A172 (cell line): ENCODE results near the gene VPS37B. TPM values are rescaled to one million over a fixed set of nuclear protein-coding genes. Genes with fewer than 3 reads are reported as not detected.
A peak's percentile ranks its signal among the peaks of the same experiment; 100 is the strongest.

Source experiments
- DNase-seq: peaks from one replicate; pipeline ENCODE4 v3.0.0-alpha.2; 2015; ENCODE audit warnings: low spot score
- total RNA-seq: library from RNA; depleted of rRNA; stranded (reverse); fragments of >200 nt; shearing (Covaris generic); gene quantifications from 2 replicates; pipeline ENCODE4 v1.2.3, GENCODE V29; 2014

Gene VPS37B
- total RNA-seq, 1 experiment from 2014 or later, result 19.2 TPM

DNA sequence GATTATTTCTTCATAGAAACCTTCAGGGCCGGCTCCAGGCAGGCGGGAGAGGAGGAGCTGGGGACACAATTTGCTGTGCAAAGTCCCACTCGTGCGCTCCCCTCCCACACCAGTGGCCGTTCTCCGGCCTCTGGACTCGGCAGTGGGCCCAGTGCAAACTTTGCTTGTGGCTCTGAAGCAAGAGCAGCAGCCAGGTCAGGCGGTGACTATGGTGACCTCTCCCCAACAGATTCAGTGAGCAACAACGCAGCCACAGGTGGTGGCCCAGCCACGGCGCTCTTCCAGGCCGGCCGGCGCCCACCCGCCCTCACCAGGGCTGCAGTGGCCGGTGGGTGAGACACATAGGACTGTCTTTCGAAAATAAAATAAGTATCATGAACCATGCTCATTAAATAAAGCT lies 29.5 kb downstream of the VPS37B start:
- DNase-seq, result no peak

DNA sequence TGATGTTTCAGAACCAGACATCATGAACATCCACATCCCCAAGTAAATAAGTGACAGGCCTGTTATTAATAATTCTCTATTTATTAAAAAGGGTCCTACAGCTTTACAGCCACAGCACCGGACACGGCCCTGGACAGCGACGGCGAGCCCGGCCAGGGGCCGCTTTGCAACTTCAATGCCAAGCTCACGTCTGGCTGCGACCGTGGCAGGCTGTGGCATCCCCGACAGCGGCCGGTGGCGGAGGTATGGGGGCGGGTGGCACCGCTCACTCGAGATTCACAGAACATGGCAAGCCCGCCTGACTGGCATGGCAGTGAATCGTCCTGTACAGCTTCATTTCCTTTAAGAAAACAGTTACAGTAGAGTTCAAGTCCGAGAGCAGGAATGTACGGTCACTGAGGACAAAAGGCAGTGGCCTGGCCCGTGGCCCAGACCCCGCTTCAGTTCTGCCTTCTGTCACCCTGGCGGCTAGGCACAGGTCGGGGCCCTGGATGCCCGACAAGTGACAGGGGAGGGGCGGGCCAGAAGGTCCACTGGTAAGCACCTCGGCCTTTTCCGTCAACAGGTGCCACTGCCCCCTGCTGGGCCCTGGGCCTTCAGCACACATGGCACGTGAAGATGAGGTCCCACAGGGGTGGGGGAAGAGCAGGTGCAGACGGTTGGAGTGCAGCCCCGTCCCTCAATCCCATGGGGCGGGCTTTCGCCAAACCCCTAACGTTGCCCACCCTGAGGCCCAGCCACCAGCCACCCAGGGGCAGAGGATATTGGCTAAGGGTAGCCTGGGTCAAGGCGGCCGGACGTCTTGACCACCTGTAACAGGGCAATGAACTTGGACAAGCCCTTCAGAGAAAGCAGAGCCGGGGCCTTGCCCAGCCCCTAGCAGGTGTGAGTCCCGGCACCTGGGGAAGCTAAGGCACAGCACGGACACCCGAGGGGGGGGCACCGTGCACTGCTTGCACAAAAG lies 30.4 kb downstream of the VPS37B start:
- no peak for DNase-seq

DNA sequence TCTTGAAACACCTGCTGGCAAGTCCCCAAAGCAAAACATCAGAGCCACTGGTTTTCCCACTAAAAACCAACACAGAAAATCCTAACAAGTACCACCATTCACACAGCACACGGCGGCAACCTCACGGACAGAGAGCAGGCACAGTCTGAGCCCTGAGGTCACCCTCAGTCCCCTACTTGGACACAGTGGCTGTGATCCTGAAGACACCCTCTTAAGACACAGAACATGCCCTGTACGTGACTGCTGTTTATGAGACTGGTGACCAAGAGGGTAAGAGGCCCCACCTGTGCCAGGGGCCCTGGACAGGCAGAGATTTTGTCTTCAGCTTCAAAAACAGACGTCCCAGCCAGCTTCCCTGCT lies 31.1 kb downstream of the VPS37B start:
- DNase-seq, result no peak

DNA sequence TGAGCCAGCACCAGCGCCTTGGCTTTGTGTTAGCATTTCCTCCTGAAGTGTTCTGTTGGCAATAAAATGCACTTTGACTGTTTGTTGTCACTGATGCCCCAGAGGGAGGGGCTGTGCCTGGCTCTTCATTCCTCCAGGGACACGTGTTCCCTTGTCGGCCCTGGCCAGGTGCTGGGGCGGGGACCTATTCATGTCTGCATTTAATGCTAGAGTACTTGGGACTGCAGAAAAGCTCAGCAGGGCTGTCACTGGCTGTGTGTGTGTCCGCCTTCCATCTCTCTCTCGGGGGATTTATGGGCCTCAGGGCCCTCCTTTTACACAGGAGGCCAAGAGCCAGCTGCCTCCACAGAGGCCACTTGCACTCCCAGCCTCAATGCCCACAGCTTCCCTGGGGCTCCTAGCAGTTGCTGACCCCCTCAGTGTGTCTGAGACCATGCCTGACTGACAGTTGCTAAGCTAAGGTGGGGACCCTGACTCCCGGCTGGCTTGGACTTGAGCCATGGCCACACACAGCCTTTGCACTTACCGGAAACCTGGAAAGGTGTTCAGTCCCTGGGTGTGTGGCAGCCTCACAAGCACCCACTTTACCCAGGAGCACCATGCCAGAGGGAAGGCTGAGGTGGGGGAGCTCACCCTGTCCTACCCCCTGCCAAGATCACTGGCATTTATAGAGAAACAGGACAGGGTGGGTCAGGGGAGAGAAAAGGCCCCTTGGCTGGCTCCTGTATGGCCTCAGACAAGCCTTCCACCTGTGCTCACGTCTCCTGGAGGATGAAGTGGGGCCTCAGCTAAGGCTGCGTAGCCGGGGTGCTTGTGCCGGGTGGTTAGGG lies 32.8 kb downstream of the VPS37B start:
- DNase-seq, result no peak

DNA sequence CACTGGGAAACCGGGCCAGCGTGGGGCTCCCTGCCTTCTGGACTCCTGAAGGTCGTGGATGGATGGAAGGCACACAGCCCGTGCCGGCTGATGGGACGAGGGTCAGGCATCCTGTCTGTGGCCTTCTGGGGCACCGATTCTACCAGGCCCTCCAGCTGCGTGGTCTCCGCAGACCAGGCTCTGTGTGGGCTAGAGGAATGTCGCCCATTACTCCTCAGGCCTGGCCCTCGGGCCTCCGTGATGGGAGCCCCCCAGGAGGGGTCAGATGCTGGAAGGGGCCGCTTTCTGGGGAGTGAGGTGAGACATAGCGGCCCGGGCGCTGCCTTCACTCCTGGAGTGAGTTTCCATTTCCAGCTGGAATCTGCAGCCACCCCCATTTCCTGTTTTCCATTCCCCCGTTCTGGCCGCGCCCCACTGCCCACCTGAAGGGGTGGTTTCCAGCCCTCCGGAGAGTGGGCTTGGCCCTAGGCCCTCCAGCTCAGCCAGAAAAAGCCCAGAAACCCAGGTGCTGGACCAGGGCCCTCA lies 33.8 kb downstream of the VPS37B start:
- DNase-seq, result no peak

DNA sequence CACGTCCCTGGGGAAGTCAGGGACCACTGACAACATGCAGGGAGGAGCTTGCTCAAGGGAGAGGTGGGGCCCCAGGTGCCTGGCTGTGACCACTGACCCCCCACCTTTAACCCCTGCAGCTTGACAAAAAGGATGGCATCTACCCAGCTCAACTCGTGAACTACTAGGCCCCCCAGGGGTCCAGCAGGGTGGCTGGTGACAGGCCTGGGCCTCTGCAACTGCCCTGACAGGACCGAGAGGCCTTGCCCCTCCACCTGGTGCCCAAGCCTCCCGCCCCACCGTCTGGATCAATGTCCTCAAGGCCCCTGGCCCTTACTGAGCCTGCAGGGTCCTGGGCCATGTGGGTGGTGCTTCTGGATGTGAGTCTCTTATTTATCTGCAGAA lies 34.3 kb downstream of the VPS37B start:
- DNase-seq, result no peak

DNA sequence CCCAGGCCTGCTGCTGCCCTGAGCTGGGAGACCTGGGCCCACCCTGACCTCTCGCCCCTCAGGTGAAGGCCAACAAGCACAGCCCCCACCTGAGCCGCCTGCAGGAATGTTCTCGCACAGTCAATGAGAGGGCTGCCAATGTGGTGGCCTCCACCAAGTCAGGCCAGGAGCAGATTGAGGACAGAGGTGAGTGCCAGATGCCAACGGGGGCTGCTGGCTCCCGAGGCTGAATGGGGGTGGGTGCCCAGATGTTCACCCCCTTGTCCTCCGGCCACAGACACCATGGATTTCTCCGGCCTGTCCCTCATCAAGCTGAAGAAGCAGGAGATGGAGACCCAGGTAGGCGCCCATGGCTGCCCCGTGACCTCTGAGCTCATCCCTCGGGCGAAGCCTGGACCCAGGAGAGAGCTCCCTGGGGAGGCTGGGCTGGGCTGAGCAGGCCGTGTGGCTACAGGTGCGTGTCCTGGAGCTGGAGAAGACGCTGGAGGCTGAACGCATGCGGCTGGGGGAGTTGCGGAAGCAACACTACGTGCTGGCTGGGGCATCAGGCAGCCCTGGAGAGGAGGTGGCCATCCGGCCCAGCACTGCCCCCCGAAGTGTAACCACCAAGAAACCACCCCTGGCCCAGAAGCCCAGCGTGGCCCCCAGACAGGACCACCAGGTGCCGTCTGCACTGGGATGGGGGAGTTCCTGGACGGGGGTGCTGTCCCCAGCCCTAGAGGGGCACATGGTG lies 34.9 kb downstream of the VPS37B start:
- DNase-seq, result no peak

DNA sequence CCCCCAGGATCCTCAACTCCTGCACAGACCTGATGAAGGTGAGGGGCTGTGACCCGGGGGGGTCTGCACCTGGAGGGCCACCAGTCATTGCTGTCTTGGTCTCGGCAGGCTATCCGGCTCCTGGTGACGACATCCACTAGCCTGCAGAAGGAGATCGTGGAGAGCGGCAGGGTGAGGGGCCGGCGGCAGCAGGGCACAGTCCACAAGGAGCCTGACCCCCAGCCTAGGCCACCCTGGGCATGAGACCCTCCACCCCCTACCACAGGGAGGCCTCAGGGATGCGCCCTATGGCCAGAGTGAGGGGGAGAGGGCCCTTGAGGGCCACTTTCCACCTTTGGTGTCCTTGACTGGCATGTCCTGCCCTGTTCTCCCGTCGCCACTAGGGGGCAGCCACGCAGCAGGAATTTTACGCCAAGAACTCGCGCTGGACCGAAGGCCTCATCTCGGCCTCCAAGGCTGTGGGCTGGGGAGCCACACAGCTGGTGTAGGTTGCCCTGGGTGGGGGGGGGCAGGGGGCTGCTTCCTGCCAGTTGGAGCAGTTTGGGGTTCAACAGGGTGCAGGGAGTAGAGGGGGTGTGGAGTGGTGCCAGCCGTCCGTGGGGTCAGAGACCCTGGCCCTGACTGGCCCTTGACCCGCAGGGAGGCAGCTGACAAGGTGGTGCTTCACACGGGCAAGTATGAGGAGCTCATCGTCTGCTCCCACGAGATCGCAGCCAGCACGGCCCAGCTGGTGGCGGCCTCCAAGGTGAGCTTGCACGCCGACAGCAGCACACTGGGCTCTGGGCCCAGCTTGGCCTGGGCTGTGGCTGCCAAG lies 35.7 kb downstream of the VPS37B start:
- DNase-seq, result peak; percentile 51

DNA sequence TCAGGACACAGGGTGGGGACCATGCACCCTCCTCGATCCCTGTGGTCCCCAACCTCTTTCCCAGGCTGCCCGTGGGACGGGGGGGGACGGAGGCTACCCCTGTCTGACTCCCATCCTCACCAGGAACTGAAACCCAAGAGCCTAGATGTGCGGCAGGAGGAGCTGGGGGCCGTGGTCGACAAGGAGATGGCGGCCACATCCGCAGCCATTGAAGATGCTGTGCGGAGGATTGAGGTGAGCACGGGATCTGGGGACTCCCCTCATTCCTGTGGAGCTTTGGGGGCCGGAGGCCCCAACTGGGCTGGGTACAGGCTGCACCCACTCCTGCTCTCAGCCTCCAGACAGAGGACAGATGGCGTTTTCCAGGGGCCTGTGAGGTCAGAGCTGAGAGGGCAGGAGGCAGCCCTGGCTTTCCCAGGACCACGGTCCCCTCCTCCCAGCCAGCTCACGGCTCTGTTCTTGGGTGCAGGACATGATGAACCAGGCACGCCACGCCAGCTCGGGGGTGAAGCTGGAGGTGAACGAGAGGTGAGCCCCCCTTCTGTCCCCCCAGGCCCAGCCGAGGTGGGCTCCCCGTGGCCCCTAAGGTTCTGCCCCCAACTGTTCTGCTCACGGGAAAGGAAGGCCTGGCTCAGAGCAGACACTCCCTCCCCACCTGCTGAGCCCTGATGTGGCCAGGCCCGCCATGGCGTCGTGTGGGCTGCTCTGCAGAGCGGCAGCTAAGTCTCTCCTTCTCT lies 36.5 kb downstream of the VPS37B start:
- no peak for DNase-seq

DNA sequence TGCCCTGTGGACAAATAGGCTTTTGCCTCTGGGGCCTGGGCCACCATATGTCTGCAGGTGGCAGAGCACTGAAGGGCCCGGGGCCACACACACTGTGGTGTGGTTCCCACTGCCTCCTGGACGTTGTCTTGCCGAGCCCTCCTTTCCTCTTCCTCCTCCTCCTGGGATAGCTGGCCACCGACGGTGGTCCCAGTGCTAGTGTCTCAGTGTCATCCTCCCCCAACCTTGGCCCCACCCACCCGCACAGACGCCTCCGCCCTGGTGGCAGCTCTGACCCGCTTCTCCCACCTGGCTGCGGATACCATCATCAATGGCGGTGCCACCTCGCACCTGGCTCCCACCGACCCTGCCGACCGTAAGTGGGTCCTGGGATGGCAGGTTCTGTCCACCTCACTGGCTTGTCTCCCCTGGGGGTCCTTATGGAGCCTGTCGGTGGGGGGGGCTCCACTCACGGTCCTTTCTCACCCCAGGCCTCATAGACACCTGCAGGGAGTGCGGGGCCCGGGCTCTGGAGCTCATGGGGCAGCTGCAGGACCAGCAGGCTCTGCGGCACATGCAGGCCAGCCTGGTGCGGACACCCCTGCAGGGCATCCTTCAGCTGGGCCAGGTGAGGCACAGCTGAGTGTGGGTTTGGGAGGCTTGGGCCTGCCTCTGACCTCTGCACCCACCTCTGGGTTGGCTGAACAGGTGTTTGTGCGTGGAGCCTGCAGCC lies 37.2 kb downstream of the VPS37B start:
- no peak for DNase-seq

DNA sequence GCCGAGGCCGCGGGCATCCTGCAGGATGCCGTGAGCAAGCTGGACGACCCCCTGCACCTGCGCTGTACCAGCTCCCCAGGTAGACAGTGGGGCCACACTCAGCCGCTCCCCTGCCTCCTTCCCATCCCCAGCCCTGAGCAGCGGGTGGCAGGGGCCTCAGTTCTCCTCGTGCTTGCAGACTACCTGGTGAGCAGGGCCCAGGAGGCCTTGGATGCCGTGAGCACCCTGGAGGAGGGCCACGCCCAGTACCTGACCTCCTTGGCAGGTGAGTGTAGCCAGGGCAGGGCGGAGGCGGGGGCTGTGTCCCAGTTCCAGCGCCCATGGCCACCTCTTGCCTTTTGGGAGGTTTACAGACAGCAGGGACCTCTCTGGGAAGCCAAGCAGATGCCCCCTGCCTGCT lies 37.8 kb downstream of the VPS37B start:
- no peak for DNase-seq

DNA sequence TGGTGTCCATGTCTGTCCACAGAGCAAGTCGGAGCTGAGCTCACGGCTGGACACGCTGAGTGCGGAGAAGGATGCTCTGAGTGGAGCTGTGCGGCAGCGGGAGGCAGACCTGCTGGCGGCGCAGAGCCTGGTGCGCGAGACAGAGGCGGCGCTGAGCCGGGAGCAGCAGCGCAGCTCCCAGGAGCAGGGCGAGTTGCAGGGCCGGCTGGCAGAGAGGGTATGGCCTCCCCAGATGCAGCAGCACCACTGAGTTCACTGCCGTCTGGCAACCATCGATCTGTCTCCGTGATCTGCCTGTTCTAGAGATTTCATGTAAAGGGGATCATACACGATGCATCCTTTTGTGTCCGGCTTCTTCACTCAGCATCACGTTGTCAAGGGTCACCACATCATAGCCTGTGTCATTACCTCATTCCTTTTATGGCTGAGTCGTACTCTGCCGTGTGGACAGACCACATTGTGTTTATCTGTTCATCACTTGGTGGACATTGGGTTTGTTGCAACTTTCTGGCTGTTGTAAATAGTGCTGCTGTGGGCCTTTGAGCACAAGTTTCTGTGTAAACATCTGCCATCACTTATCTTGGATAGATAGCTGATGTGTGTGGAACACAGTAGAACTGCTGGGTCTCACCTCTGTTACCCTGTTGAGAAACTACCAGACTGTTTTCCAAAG lies 38.8 kb downstream of the VPS37B start:
- DNase-seq, result no peak

DNA sequence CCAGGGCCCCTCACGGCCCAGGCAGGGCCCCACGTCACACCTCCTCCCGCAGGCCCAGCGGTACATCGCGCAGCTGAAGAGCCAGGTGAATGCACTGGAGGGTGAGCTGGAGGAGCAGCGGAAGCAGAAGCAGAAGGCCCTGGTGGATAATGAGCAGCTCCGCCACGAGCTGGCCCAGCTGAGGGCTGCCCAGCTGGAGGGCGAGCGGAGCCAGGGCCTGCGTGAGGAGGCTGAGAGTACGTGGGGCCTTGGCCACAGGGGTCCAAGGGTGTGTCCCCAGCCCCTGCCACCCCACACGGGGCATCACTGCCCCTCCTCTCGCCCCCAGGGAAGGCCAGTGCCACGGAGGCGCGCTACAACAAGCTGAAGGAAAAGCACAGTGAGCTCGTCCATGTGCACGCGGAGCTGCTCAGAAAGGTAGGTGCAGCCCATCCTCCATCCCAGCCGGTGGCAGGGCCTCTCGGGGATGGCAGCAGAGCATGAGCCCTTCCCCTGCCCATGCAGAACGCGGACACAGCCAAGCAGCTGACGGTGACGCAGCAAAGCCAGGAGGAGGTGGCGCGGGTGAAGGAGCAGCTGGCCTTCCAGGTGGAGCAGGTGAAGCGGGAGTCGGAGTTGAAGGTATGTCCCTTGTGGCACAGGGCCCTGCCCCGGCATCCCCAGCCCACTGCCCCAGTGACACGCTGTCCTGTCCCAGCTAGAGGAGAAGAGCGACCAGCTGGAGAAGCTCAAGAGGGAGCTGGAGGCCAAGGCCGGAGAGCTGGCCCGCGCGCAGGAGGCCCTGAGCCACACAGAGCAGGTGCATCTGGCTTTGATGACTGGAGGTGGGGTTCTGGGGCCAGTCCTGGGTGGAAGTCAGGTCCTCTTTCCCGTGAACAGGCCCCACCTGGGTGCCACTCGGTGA lies 39.7 kb downstream of the VPS37B start:
- DNase-seq, result no peak

DNA sequence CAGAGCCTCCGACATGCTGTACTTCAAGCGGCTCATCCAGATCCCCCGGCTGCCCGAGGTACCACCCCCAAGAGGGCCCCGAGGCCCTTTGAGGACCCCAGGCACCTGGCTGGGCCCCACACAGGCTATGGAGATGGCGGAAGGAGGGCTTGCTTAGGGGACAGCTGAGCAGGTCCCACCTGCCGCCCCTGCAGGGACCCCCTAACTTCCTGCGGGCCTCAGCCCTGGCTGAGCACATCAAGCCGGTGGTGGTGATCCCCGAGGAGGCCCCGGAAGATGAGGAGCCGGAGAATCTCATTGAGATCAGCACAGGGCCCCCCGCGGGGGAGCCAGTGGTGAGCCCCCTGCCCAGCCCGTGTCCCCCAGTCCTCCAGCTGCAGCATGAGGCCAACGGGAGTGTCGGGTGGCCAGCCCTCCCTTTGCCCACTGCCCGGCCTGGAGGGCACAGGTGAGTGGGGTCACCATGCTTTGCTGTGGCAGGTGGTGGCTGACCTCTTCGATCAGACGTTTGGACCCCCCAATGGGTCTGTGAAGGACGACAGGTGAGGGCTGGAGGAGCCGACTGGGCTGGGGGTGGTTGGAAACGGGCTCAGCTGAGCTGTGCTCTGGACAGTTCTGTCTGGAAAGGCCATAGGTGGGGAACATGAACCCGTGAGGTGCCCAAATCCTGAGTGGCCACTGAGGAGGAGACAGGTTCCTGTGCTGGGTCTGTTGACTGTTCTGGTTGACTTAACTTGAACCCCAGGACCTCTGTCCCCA lies 40.7 kb downstream of the VPS37B start:
- DNase-seq, result no peak

DNA sequence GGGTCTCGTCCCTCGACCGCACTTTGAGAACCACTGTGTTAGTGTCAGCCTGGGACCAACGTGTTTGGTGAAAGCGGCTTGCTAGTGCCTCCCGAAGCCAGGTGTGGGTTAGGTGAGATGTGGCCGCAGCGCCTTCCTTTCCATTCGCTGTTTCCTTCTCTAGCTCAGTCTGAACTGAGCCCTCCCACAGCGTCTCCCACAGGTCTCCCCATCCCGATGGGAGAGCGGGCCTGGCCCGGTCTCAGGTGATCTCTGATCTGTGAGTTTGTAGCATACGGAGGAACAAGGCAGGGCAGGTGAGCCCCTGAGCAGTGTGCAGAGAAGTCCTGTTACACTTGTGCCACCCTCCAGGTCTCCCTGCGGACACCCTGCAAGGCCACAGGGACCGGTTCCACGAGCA lies 41.4 kb downstream of the VPS37B start:
- DNase-seq, result no peak

DNA sequence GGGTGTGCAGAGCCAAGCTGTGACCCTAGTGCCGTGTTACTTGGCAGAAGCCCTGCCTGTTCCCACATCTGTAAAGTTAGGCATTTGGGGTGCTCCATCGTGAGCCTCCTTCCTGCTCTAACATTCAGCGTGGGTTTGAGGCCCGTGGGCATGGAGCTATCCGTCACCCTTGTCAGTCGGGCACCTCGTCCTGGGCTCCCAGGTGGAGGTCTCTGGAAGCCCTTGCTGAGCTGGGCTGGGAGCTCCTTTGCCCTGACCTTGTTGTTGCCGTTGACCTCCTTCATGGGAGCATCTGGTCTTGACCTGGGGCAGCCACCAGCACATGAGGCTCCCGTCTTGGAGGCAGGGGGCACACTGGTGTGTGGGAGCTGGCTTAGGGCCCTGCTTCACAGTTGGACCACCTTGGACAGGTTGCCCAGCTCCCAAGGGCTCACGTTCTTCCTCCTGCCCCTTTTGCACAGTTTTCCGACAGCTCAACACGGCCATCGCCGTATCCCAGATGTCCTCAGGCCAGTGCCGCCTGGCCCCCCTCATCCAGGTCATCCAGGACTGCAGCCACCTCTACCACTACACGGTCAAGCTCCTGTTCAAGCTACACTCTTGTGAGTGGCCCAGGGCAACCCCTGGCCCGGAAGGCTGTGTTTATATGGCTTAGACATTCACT lies 42.2 kb downstream of the VPS37B start:
- DNase-seq, result no peak
